Osteoblast (primary cell): ENCODE data around the gene FARP1. TPM values are rescaled to one million over a fixed set of nuclear protein-coding genes. Genes with fewer than 3 reads are reported as not detected.

Source experiments
- DNase-seq: peaks from one replicate; pipeline ENCODE4 v3.0.0; 2011; ENCODE audit warnings: low spot score, mixed read lengths; ENCODE audit not compliant: insufficient read length; ENCODE audit errors: missing footprints
- H2AFZ ChIP-seq: 2 replicates; pipeline ENCODE4 v1.6.0; 2011; ENCODE audit warnings: mild to moderate bottlenecking, low read length
- H3K27ac ChIP-seq: 2 replicates; pipeline ENCODE4 v1.5.1; 2011; ENCODE audit warnings: mild to moderate bottlenecking, low read depth, low read length, moderate library complexity
- H3K27me3 ChIP-seq: 2 replicates; pipeline ENCODE4 v1.6.0; 2012; ENCODE audit warnings: mild to moderate bottlenecking, control low read depth, inconsistent platforms, low read length, moderate library complexity; ENCODE audit not compliant: insufficient read depth
- H3K36me3 ChIP-seq: 2 replicates; pipeline ENCODE4 v1.5.1; 2011; ENCODE audit warnings: mild to moderate bottlenecking, low read length, control low read depth, moderate library complexity; ENCODE audit not compliant: insufficient read depth
- H3K4me1 ChIP-seq: 2 replicates; pipeline ENCODE4 v1.5.1; 2011; ENCODE audit warnings: mild to moderate bottlenecking, low read length, control low read depth, moderate library complexity; ENCODE audit not compliant: insufficient read depth
- H3K4me2 ChIP-seq: 2 replicates; pipeline ENCODE4 v1.6.0; 2011; ENCODE audit warnings: mild to moderate bottlenecking, low read length; ENCODE audit not compliant: insufficient read depth
- H3K4me3 ChIP-seq: fragments of 200-600 bp; sonication (generic); 3 replicates; pipeline ENCODE4 v1.5.1; 2012; ENCODE audit warnings: mild to moderate bottlenecking, low read length, inconsistent platforms; ENCODE audit not compliant: insufficient read depth
- H3K79me2 ChIP-seq: 2 replicates; pipeline ENCODE4 v1.6.0; 2012; ENCODE audit warnings: mild to moderate bottlenecking, low read length, control low read depth, inconsistent platforms; ENCODE audit not compliant: insufficient read depth
- H3K9me3 ChIP-seq: 2 replicates; pipeline ENCODE4 v1.5.1; 2011; ENCODE audit warnings: low read depth, low read length, control low read depth
- H4K20me1 ChIP-seq: 2 replicates; pipeline ENCODE4 v1.6.0; 2012; ENCODE audit warnings: mild to moderate bottlenecking, low read length, control low read depth; ENCODE audit not compliant: insufficient read depth
- CTCF ChIP-seq: IDR thresholded peaks from 2 replicates; pipeline ENCODE4 v1.5.1; 2011; ENCODE audit warnings: mild to moderate bottlenecking, low read depth, low read length, moderate library complexity; ENCODE audit errors: extremely low read depth
- total RNA-seq: library from RNA; depleted of rRNA; stranded (reverse); fragments of >200 nt; gene quantifications from 2 replicates; pipeline ENCODE4 v1.2.3, GENCODE V29; 2012

Gene FARP1
- total RNA-seq, 1 donor: 36.2 TPM

- Histone ChIP-seq H2AFZ (no peak overlapping the region), H3K79me2 (peaks cover 55% of the 10 kb centered on the region), H3K27me3 (no peaks in the 10 kb centered on the region), H3K4me3 (no peak overlapping the region), H3K4me2 (peak overlapping the region; percentile 5), H3K36me3 (peaks cover 9% of the 10 kb centered on the region), H3K27ac (peak overlapping the region; percentile 18), H3K4me1 (peaks cover 45% of the 10 kb centered on the region), H3K9me3 (no peaks in the 10 kb centered on the region), H4K20me1 (no peaks in the 10 kb centered on the region)
- no peak for TF ChIP-seq CTCF
- DNase-seq: peak; percentile 66
These were observed 77.4 kb downstream of the FARP1 start for GRCh38 chr13:98220271-98220791.

DNA sequence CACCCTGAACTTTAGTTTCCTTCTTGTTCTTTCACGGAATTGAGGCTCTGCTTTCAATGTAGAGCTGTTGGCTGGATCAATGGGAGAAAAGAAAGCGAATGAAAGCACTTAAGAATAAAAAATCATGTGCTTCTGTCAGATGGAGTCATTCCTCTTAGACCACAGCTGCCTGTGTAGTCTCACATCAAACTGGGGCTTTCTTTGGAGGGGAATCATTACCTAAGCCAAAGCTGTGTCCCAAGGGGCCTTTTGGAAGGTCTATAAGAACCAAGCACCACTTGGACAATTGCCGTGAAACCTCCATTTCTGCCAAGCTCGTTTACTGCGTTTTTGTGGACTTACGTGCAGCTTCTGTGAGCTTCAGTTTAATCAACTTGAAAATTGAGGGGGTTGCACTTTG, 78.3 kb downstream of the FARP1 start:
- no peak overlapping the region for H3K4me3 ChIP-seq
- H3K36me3 ChIP-seq: peaks cover 12% of the 10 kb centered on the region
- no peaks in the 10 kb centered on the region for H4K20me1 ChIP-seq
- H2AFZ ChIP-seq: no peak overlapping the region
- H3K4me2 ChIP-seq: no peak overlapping the region
- no peak for TF ChIP-seq CTCF
- no peak overlapping the region for H3K27ac ChIP-seq
- peaks cover 36% of the 10 kb centered on the region for H3K4me1 ChIP-seq
- DNase-seq: no peak
- H3K27me3 ChIP-seq: no peaks in the 10 kb centered on the region
- peaks cover 62% of the 10 kb centered on the region for H3K79me2 ChIP-seq
- no peaks in the 10 kb centered on the region for H3K9me3 ChIP-seq

DNA sequence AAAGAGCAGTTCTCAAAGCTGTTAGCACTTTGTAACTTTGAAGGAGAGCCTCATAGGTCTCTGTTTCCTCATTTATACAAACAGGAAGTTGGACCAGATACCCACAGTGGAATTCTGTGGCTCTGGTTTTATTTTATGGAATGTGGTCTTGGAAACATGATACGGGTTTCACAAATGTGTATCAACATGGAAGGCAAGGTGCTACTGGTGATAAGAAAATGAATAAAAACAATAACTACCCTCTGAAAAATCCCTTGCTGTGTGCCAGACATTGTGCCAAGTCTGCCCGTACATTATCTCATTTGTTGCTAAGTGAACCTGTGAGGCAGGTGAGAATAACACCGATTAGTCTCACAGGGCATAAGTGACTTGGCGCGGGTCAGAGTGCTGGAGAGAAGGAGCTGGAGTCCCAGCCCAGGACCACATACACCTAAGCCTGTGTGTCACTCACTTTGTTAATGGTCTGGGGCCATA, 79.2 kb downstream of the FARP1 start:
- H3K79me2 ChIP-seq: peaks cover 69% of the 10 kb centered on the region
- DNase-seq: no peak

DNA sequence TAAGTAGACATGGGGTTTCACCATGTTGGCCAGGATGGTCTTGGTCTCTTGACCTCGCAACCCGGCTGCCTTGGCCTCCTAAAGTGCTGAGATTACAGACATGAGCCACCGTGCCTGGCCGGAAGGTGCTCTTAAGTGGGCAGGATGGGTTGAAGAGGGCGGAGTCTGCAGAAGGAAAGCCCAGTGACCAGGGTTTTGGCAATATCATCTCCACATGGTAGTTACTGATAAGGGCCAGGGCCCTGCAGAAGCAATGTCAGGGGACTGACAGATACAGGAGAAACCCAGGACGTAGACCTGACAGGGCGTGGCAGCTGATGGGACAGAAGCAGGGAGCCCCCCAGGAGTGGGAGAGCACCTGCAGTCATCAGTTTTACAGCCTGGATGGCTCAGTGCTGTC, 79.9 kb downstream of the FARP1 start:
- Histone ChIP-seq H3K4me3 (no peak overlapping the region), H3K27ac (no peak overlapping the region), H3K9me3 (no peaks in the 10 kb centered on the region), H2AFZ (no peak overlapping the region), H3K27me3 (no peaks in the 10 kb centered on the region), H3K4me2 (no peak overlapping the region), H4K20me1 (no peaks in the 10 kb centered on the region), H3K79me2 (peaks cover 69% of the 10 kb centered on the region), H3K36me3 (peaks cover 12% of the 10 kb centered on the region), H3K4me1 (peaks cover 29% of the 10 kb centered on the region)
- TF ChIP-seq CTCF: no peak
- no peak for DNase-seq

More for the DNA sequence above, 79.2 kb downstream of the FARP1 start:
- no peak for TF ChIP-seq CTCF
- H3K9me3 ChIP-seq: no peaks in the 10 kb centered on the region
- H3K27me3 ChIP-seq: no peaks in the 10 kb centered on the region
- no peak overlapping the region for H3K27ac ChIP-seq
- peaks cover 12% of the 10 kb centered on the region for H3K36me3 ChIP-seq
- no peaks in the 10 kb centered on the region for H4K20me1 ChIP-seq
- no peak overlapping the region for H3K4me3 ChIP-seq
- no peak overlapping the region for H3K4me2 ChIP-seq
- peaks cover 31% of the 10 kb centered on the region for H3K4me1 ChIP-seq
- no peak overlapping the region for H2AFZ ChIP-seq
